SK-N-MC (cell line): ENCODE results near the gene ASPG.
"Not testable (repeated sequence)": the region's sequence is repeated elsewhere in the genome, so short reads cannot be mapped to it uniquely, and the experiment has no call there.

ENCODE experiments used
- DNase-seq: peaks from one replicate; pipeline ENCODE4 v3.0.0-alpha.2; 2011; ENCODE audit warnings: low read depth, low spot score
- H3K27ac ChIP-seq: fragments of 200-600 bp; sonication (generic); 2 replicates; pipeline ENCODE4 v1.5.1; 2016; ENCODE audit warnings: mixed run types
- H3K36me3 ChIP-seq: fragments of 200-600 bp; sonication (generic); 2 replicates; pipeline ENCODE4 v1.6.1; 2017; ENCODE audit warnings: antibody characterized with exemption, low read length, mixed read lengths; ENCODE audit not compliant: insufficient read depth
- H3K4me3 ChIP-seq: fragments of 200-600 bp; sonication (generic); 2 replicates; pipeline ENCODE4 v1.5.1; 2016
- H3K9ac ChIP-seq: fragments of 200-600 bp; sonication (generic); 2 replicates; pipeline ENCODE4 v1.8.0; 2017; ENCODE audit warnings: mixed run types, mixed read lengths; ENCODE audit not compliant: insufficient read length
- H3K9me3 ChIP-seq: fragments of 200-600 bp; sonication (generic); 2 replicates; pipeline ENCODE4 v1.6.1; 2017; ENCODE audit warnings: low read depth, mild to moderate bottlenecking, antibody characterized with exemption, low read length, moderate library complexity, mixed read lengths
- EZH2 ChIP-seq: fragments of 200-600 bp; sonication (generic); IDR thresholded peaks from one replicate; pipeline ENCODE4 v1.6.1; 2017; ENCODE audit warnings: antibody characterized with exemption
- FOXP2 ChIP-seq: optimal IDR thresholded peaks from 2 replicates; pipeline ENCODE3; 2011; ENCODE audit warnings: mild to moderate bottlenecking, moderate library complexity; ENCODE audit not compliant: insufficient read depth; ENCODE audit errors: extremely low read length, control extremely low read depth
- POLR2AphosphoS5 ChIP-seq: IDR thresholded peaks from 2 replicates; pipeline ENCODE4 v1.6.1; 2012; ENCODE audit warnings: mild to moderate bottlenecking, low read depth, low read length, borderline replicate concordance

ASPG gene

DNA sequence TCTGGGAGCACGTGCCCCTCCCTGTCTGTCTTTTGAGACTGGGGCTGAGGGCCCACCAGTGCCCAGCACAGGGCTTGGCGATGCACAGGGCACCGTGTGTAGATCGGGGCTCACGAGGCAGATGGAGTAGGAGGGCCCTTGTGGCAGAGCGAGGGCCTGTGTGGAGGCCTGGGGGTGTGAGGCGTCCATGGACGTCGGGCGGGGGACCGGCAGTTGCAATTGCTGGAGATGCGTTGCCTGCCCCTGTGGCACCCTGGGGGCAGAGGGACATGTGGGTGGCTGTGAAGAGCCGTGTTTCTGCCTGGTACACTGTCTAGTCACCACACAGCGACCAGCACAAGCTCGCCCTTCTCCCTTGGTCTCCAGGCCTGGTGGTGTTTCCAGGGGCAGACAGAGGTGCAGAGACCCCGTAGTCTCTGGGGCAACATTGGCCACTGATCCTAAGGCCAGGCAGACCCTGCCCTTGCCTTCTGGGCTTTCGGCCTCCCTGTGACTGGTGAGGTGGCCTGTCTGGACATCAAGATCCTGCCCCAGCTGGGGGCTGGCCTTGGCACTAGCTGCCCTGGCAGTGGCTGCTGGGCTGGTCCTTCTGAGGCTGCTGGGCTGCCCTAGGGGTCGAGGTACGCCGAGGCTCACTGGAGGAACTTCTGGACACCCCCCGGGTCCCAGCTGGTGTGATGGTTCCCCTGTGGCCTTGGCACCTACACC, 67.3 kb downstream of the ASPG start:
- H3K4me3 ChIP-seq, result no peak overlapping the region
- DNase-seq, result no peak
- no peak overlapping the region for H3K27ac ChIP-seq
- H3K36me3 ChIP-seq, result no peaks in the 10 kb centered on the region
- no peak overlapping the region for H3K9ac ChIP-seq
- no peak for TF ChIP-seq FOXP2
- TF ChIP-seq EZH2, result no peak
- TF ChIP-seq POLR2AphosphoS5, result no peak
- H3K9me3 ChIP-seq, result no peaks in the 10 kb centered on the region

DNA sequence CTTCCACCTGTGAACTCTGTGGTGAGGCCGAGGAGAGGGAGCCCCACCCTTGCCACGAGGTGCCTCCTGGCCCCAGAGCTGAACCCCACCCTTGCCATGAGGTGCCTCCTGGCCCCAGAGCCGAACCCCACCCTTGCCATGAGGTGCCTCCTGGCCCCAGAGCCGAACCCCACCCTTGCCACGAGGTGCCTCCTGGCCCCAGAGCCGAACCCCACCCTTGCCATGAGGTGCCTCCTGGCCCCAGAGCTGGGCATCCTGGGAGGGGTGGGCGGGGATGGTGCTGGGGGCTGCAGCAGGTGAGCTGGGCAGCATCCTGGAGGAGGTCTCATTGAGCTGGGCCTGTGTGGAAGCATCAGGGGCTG, 67.9 kb downstream of the ASPG start:
- H3K36me3 ChIP-seq, DNase-seq, H3K4me3 ChIP-seq, H3K9me3 ChIP-seq, H3K27ac ChIP-seq, H3K9ac ChIP-seq: not testable (repeated sequence)

DNA sequence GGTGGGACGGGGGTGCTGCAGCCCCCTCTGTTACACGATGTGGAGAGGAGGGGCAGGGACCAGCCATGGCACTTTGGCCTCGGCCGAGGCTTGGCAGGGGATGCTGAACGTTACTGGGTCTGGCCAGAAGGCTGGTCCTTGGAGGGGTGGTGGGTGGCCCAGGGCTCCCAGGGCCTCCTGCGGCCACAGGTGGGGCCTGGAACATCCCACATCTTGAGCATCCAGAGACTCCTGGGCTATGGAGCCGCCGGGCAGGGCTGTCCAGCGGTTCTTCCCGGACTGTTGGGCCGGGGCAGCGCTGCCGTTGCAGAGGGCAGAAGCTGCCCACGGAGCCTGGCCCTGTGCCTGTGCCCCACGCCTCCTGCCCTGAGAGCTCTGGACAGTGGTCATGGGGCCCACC, 68.7 kb downstream of the ASPG start:
- no peak overlapping the region for H3K27ac ChIP-seq
- TF ChIP-seq POLR2AphosphoS5 (no peak), EZH2 (no peak), FOXP2 (no peak)

DNA sequence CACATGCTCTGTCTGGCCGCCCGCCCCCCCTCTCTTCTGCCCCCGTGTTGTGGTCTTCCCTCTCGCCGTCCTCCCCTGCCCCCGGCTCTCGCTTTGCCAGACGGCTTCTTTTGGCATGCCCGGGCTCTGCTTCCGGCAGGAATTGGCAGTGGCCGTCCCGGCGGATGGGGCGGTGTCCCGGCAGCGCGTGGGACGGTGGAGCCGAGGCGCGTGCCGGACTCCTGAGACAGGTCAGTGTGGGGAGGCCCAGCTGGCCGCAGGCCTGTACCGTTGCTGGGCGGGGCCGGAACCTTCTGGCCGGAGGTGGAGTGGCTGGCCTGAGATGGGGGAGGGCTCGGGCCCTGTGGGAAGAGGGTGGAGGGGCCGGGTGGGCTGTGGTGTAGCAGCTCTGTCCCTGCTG, 70.0 kb downstream of the ASPG start:
- Histone ChIP-seq H3K9ac (no peak overlapping the region), H3K27ac (no peak overlapping the region), H3K4me3 (no peak overlapping the region), H3K36me3 (no peaks in the 10 kb centered on the region), H3K9me3 (no peaks in the 10 kb centered on the region)
- no peak for TF ChIP-seq POLR2AphosphoS5
- no peak for TF ChIP-seq FOXP2
- TF ChIP-seq EZH2, result no peak
- DNase-seq, result no peak

More for the DNA sequence above, 68.7 kb downstream of the ASPG start:
- no peaks in the 10 kb centered on the region for H3K36me3 ChIP-seq
- no peak overlapping the region for H3K9ac ChIP-seq
- H3K9me3 ChIP-seq, result no peaks in the 10 kb centered on the region
- DNase-seq, result no peak
- H3K4me3 ChIP-seq, result no peak overlapping the region

DNA sequence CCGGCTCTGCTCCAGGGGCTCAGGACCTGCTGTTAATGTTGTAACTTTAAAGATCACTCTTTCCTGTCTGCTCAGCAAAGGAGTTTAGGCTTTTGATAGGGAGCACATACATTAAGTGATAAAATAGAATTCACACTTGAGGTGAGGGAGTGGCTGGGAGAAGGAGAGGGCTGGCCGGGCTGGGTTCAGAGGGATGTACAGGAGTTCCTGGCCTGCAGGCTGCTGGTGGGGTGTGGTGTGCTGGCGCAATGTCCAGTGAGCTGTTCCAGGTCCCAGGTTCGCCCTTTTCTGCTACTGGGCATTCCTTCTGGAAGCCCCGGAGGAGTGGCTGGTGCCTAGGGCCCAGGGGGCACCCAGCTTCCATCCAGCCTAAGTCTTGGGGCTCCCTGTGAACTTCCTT, 70.6 kb downstream of the ASPG start:
- TF ChIP-seq EZH2, result no peak
- no peak for TF ChIP-seq POLR2AphosphoS5
- no peak for TF ChIP-seq FOXP2
- DNase-seq, result no peak
- Histone ChIP-seq H3K4me3 (no peak overlapping the region), H3K9me3 (no peaks in the 10 kb centered on the region), H3K27ac (no peak overlapping the region), H3K9ac (no peak overlapping the region), H3K36me3 (no peaks in the 10 kb centered on the region)

DNA sequence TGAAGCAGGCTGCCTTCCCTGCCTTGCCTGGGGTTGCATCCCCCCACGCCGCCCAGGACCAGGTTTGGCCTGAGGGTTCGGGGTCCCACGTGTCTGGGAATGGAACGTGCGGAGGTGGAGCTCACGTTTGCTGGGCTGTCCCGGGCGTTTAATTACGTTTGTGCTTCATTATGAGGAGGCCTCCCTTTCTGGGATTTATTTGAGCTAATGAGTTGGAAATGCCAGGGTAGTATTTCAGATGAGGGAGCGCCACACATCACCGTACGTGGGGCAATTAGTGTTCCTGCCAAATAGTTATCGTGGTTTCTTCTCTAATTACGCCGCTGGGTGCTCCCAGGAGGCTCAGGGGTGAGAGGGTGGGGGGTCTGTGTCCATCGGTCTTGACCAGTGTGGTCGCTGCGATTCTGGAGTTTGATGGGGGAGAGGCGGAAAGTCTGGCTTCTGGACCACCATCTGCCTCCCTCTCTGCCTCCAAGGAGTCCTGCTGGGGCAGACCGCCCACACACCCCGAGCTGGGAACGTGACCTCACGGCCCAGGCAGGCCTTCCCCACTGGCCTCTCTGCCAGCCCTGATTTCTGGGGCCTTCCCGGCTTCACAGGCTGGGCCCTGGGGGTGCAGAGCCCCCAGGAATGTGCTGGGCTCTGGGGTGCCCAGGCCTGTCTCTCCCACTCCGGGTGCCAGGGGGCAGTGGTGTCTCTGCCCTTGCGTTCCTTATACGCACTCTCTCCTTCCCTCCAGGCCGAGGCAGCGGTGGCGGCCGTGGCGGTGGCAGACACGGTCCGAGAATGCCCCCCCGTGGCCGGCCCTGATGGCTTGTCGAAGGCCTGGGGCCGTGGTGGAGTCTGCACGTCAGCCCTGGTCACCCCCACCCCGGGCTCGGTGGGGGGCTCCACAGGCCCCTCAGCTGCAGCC, 71.8 kb downstream of the ASPG start:
- H3K4me3 ChIP-seq, result no peak overlapping the region
- no peaks in the 10 kb centered on the region for H3K36me3 ChIP-seq
- TF ChIP-seq FOXP2 (no peak), EZH2 (no peak)
- H3K9ac ChIP-seq, result no peak overlapping the region
- no peak overlapping the region for H3K27ac ChIP-seq
- H3K9me3 ChIP-seq, result no peaks in the 10 kb centered on the region
- DNase-seq, result no peak

DNA sequence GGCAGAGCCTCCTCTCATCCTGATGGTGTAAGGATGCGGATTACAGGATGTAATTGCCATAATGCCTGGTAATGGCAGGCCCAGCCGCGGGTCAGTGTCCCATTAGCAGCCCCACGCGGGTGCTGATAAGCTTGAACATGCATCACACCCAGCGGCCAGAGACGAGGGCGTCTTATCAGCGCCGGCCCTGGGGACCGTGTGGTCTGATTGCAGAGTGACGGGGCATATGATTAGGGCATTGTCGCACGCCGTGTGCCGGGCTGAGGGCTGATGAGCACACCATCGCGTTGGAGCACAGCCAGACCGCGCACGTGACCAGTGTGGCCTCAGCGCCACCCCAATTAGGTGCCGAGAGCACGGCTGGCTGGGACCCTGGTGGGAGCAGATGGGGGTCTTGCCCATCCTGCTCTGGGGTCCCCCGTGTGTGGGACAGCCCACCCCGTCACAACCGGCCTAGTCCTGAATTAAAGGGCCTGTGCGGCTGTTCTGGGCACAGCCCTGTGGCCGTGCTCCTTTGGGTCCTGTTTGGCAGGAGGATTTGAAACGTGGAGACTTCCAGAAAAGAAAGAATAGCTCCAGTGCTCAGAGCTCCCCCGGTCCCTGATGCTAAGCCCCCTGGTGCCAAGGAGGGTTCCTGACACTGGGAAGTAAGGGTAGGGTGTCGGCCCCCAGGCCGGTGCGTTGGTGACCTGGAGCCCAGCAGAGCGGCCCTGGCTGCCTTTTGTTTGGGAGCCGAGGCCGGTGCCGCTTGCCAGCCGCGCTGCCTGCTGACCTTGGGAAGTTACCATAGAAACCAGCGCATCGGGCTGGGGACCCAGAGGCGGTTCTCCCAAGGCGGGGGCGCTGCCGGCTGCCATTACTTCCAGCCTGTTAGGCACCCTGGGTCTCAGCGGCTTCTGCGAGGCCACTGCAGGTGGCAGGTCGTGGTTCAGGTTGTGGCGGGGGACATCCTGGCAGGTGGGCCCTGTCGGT, 73.6 kb downstream of the ASPG start:
- Histone ChIP-seq H3K9me3 (no peaks in the 10 kb centered on the region), H3K4me3 (no peak overlapping the region), H3K27ac (no peak overlapping the region), H3K36me3 (no peaks in the 10 kb centered on the region), H3K9ac (no peak overlapping the region)
- no peak for TF ChIP-seq EZH2
- TF ChIP-seq FOXP2, result no peak
- TF ChIP-seq POLR2AphosphoS5, result no peak
- no peak for DNase-seq

DNA sequence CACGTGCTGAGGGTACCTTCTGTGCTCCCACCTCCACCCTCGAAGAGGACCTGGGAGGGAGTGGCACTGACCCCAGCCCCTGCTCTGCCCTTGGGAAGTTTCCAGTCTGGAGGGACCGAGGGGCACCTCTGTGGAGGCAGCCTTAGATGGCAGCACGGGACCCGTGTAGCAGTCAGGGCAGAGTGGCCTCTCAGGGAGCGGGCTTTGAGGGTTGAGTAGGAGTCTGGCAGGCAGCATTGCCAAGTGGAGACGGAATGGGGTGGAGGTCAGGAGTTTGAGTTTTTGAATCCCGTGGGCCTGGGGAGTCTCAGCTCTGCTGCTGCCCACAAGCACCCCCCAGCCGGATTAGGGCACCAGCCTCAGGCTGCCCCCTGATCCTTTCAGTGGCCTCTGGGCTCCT, 74.5 kb downstream of the ASPG start:
- Histone ChIP-seq H3K36me3 (no peaks in the 10 kb centered on the region), H3K9ac (no peak overlapping the region), H3K4me3 (no peak overlapping the region), H3K27ac (no peak overlapping the region), H3K9me3 (no peaks in the 10 kb centered on the region)
- DNase-seq, result no peak
- TF ChIP-seq EZH2 (no peak), POLR2AphosphoS5 (no peak), FOXP2 (no peak)
